Activated CD4-positive, alpha-beta memory T cell treated with anti-CD3 and anti-CD28 coated beads for 36 hours (primary cell): ENCODE results near the gene TACR3. TPM values are rescaled to one million over a fixed set of nuclear protein-coding genes. Genes with fewer than 3 reads are reported as not detected.
"Not testable (repeated sequence)": the region's sequence is repeated elsewhere in the genome, so short reads cannot be mapped to it uniquely, and the experiment has no call there.

ENCODE experiments used
- CTCF ChIA-PET: fragments of 350-600 bp; sonication (Branson Sonifier 250); formaldehyde crosslinking; loops from one replicate; lab custom pipeline; 2021; ENCODE audit warnings: antibody characterized with exemption, inconsistent platforms; lab: Charles Lee
- POLR2A ChIA-PET: fragments of 350-600 bp; sonication (Branson Sonifier 250); formaldehyde crosslinking; loops from one replicate; lab custom pipeline; 2021; ENCODE audit warnings: antibody characterized with exemption; lab: Charles Lee
- DNase-seq: peaks from one replicate; pipeline ENCODE4 v3.0.0-alpha.2; 2020
- H3K27ac Mint-ChIP-seq: one replicate; pipeline ENCODE4 v1.8.0; 2021; ENCODE audit warnings: mixed read lengths
- H3K27me3 Mint-ChIP-seq: one replicate; pipeline ENCODE4 v1.8.0; 2021; ENCODE audit warnings: mixed read lengths
- H3K36me3 Mint-ChIP-seq: one replicate; pipeline ENCODE4 v1.8.0; 2021; ENCODE audit warnings: mixed read lengths
- H3K4me1 Mint-ChIP-seq: one replicate; pipeline ENCODE4 v1.8.0; 2021; ENCODE audit warnings: low read depth, mixed read lengths
- H3K4me3 Mint-ChIP-seq: one replicate; pipeline ENCODE4 v1.8.0; 2021; ENCODE audit warnings: mild to moderate bottlenecking, mixed read lengths
- H3K9me3 Mint-ChIP-seq: one replicate; pipeline ENCODE4 v1.8.0; 2021; ENCODE audit warnings: mixed read lengths
- intact Hi-C: fragments of 100-400 bp; cut with micrococcal nuclease; formaldehyde crosslinking; loops from one replicate; pipeline ENCODE4 v1.15.1; 2023
- total RNA-seq, 2 experiments: library from RNA; stranded (reverse); gene quantifications; one replicate each; pipeline ENCODE4 v1.2.3, GENCODE V29; 2021

The TACR3 gene, protein sequence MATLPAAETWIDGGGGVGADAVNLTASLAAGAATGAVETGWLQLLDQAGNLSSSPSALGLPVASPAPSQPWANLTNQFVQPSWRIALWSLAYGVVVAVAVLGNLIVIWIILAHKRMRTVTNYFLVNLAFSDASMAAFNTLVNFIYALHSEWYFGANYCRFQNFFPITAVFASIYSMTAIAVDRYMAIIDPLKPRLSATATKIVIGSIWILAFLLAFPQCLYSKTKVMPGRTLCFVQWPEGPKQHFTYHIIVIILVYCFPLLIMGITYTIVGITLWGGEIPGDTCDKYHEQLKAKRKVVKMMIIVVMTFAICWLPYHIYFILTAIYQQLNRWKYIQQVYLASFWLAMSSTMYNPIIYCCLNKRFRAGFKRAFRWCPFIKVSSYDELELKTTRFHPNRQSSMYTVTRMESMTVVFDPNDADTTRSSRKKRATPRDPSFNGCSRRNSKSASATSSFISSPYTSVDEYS
- not detected for total RNA-seq

DNA sequence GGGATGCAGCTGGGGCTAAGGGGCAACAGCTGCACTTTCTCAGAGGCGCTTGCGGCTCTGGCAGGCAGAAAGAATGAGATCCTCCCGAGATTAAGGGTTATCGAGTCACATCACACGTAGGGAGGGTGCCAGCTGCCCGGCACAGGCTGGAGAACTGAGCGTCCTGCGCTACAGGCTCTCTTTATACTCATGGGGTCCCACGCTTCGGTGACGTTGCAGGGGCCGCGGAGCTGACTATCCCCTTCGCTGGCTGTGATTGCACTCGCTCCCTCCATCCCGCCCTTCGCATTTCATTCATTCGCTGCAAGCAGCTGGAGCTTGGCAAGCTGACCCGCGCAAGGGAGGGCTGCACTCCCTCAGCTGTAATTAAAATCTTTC lies at the start of gene TACR3:
Gene TACR3, minus strand, starts transcription at position 156 of the 378 bp plus-strand sequence. CDS start 310 bp downstream, outside the sequence.
- no peak within 1 kb of the TSS for H3K4me3 Mint-ChIP-seq
- no peak for DNase-seq
- ChIA-PET POLR2A (no interaction called here), CTCF (no interaction called here)
- H3K27me3 Mint-ChIP-seq = peaks cover 2% of the 10 kb centered on the region
- intact Hi-C loops = no loop called here
- no peaks in the 10 kb centered on the region for H3K36me3 Mint-ChIP-seq
- H3K27ac Mint-ChIP-seq = no peak within 1 kb of the TSS
- no peaks in the 10 kb centered on the region for H3K9me3 Mint-ChIP-seq
- no peaks in the 10 kb centered on the region for H3K4me1 Mint-ChIP-seq

DNA sequence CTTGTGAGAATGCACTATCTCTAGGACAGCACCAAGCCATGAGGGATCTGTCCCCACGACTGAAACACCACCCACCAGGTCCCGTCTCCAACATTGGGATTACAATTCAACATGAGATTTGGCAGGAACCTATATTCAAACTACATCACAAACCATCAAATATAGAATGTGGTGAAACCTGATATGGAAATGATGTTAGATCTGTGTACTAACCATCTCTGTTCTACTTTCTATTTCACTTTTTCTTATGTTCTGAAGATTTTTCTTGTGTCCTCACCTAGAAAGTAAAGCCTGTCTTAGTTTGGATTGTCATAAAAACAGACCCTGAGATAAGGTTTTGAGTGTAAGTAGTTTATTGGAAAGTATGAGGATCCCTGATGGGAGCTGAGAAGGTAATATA lies 37.8 kb upstream of the TACR3 start:
- H3K4me3 Mint-ChIP-seq = no peak overlapping the region
- no peak for DNase-seq
- H3K27ac Mint-ChIP-seq = no peak overlapping the region
- CTCF ChIA-PET = no interaction called here
- H3K9me3 Mint-ChIP-seq = peaks cover 6% of the 10 kb centered on the region
- H3K36me3 Mint-ChIP-seq = no peaks in the 10 kb centered on the region
- intact Hi-C loops = no loop called here
- H3K27me3 Mint-ChIP-seq = no peaks in the 10 kb centered on the region
- no peaks in the 10 kb centered on the region for H3K4me1 Mint-ChIP-seq
- POLR2A ChIA-PET = no interaction called here

DNA sequence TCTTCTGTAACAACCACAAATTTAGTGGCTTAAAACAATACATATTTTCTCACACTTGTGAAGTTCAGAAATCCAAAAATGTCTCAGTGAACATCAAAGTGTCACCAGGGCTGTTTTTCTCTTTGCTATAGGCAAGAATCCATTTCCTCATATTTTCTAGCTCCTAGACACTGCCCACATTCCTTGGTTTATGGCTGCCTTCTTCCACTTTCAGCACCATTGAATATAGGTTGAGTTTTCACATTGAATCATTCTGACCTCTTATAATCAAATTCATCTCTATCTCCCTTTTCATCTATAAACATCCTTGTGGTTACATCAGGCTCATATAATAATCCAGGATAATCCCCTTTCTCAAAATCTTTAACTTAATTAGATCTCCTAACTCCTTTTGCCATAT lies 37.0 kb upstream of the TACR3 start:
- no peak overlapping the region for H3K4me3 Mint-ChIP-seq
- CTCF ChIA-PET = no interaction called here

DNA sequence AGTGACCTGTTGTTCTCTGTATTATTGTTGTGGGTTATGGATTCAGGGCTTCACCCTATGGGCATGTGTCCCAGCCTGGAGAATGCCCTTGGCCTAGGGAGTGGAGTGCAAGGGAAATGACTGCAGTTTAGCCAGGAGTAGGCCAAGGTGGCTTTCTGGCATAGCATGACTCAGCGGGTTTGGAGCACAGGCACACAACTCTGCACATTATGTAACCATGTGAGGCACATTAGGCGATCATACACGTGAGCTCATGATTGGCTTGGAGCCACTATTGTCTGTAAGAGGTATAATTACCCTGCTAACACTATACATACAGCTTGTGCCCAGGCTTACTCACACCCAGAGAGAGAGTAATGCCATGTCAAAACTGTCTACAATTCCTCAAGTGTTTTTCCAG lies 35.1 kb upstream of the TACR3 start:
- H3K36me3 Mint-ChIP-seq = no peaks in the 10 kb centered on the region
- no peak overlapping the region for H3K4me3 Mint-ChIP-seq
- no peaks in the 10 kb centered on the region for H3K4me1 Mint-ChIP-seq
- ChIA-PET POLR2A (no interaction called here), CTCF (no interaction called here)
- peaks cover 6% of the 10 kb centered on the region for H3K9me3 Mint-ChIP-seq
- H3K27me3 Mint-ChIP-seq = no peaks in the 10 kb centered on the region
- intact Hi-C loops = no loop called here
- H3K27ac Mint-ChIP-seq = no peak overlapping the region
- no peak for DNase-seq

More for the DNA sequence above, 37.0 kb upstream of the TACR3 start:
- Mint-ChIP-seq H3K4me1 (no peaks in the 10 kb centered on the region), H3K9me3 (peaks cover 6% of the 10 kb centered on the region), H3K27ac (no peak overlapping the region), H3K36me3 (no peaks in the 10 kb centered on the region), H3K27me3 (no peaks in the 10 kb centered on the region)
- POLR2A ChIA-PET = no interaction called here
- intact Hi-C loops = no loop called here
- DNase-seq = no peak

DNA sequence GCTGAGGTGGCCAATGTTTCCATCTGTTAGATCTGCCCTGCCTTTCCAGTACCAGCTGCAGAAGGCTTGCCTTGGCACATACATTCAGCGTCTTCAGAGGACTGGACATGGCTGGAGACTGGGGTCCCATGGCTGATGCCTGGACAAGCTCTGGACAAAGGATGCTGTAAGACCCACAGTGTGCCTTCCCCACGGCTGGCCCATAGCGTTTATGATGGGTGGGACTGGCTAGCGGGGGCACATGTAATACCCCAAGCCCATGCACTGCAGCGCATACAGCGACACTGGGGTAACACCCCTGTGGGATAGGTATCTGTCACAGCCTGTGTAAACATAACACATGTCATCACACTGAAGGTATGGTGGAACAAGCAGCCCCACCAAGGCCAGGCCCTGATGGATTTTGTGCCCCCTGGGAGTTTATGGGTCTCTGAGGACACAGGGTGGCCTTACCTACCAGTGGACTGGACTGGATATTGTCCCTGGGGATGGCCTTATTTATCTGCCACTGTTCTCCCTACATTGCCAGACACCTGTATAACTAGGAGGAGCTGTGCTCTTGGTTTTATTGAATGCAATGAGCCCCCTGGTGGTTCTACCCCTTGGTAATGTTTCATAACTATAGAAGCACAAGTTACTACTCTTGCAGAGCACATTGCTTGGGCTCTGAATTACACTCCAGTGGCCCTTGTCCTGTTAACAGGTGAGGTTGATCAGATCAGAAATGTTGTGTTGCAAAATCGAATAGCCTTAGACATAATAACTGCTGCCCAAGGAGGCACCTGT lies 34.3 kb upstream of the TACR3 start:
- POLR2A ChIA-PET = no interaction called here
- Mint-ChIP-seq H3K27me3 (no peaks in the 10 kb centered on the region), H3K9me3 (peaks cover 3% of the 10 kb centered on the region), H3K27ac (no peak overlapping the region), H3K4me3 (no peak overlapping the region), H3K4me1 (no peaks in the 10 kb centered on the region), H3K36me3 (no peaks in the 10 kb centered on the region)
- CTCF ChIA-PET = no interaction called here
- DNase-seq = no peak
- intact Hi-C loops = no loop called here

DNA sequence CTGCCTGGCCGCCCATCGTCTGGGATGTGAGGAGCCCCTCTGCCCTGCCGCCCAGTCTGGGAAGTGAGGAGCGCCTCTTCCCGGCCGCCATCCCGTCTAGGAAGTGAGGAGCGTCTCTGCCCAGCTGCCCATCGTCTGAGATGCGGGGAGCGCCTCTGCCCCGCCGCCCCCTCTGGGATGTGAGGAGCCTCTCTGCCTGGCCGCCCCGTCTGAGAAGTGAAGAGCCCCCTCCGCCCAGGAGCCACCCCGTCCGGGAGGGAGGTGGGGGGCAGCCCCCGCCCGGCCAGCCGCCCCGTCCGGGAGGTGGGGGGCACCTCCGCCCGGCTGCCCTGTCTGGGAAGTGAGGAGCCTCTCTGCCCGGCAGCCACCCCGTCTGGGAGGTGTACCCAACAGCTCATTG lies 3.4 kb upstream of the TACR3 start:
- H3K36me3 Mint-ChIP-seq, H3K4me1 Mint-ChIP-seq, intact Hi-C loops, H3K27me3 Mint-ChIP-seq, DNase-seq, POLR2A ChIA-PET, H3K9me3 Mint-ChIP-seq, H3K27ac Mint-ChIP-seq, CTCF ChIA-PET, H3K4me3 Mint-ChIP-seq: not testable (repeated sequence)

DNA sequence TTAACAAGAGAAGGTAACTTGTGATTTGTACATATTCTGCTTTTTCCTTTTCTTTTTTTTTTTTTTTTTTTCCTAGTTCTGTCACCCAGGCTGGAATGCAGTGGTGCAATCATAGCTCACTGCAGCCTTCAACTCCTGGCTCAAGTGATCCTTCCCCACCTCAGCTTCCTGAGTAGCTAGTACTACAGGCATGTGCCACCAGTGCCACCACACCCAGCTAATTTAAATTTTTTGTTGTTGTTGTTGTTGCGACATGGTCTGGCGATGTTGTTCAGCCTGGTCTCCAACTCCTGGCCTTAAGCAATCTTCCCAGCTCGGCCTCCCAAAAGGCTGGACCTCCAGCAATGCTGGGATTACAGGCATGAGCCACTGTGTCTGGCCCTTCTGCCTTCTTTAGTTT lies 1.5 kb upstream of the TACR3 start:
- no peak for DNase-seq
- H3K9me3 Mint-ChIP-seq = peaks cover 3% of the 10 kb centered on the region

DNA sequence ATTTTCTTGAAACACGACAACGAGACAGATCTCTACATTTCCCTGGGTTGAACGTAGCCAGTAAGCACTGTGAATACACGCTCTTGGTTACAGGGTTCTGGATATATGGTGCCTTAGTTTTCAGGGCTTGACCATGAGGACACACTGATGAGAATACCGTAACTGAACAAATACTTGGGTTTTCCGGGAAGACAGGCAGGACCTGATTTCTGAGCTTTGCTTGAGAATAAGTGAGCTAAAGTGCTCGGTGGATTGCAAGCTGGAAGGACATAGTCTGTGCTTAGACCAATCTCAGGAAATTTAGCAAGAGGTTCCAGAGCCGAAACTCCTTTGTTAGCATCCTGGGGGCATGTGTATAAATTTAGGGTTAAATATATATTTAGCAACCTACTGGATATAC lies 876 bp upstream of the TACR3 start:
- POLR2A ChIA-PET = no interaction called here
- no peaks in the 10 kb centered on the region for H3K4me1 Mint-ChIP-seq

More for the DNA sequence above, 1.5 kb upstream of the TACR3 start:
- Mint-ChIP-seq H3K27ac (no peak overlapping the region), H3K4me3 (no peak overlapping the region), H3K36me3 (no peaks in the 10 kb centered on the region), H3K4me1 (no peaks in the 10 kb centered on the region), H3K27me3 (peaks cover 2% of the 10 kb centered on the region)
- intact Hi-C loops = no loop called here
- ChIA-PET POLR2A (no interaction called here), CTCF (no interaction called here)

DNA sequence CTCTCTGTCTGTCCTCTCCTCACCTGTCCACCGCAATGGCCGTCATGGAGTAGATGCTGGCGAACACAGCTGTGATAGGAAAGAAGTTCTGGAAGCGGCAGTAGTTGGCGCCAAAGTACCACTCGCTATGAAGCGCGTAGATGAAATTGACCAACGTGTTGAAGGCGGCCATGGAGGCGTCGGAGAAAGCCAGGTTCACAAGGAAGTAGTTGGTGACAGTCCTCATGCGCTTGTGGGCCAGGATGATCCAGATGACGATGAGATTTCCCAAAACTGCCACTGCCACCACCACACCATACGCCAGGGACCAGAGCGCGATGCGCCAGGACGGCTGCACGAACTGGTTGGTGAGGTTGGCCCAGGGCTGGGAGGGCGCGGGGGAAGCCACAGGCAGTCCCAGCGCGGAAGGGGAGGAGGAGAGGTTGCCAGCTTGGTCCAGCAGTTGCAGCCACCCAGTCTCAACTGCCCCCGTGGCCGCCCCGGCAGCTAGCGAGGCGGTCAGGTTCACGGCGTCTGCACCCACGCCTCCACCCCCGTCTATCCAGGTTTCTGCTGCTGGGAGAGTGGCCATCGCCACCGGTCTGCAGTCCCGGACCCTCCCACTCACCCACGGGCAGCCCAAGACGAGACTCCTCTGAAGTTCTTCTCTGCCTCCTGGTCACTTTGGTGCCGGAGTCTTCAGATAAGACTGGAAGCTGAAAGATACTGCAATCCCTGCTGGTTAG lies 518 bp downstream of the TACR3 start:
- H3K36me3 Mint-ChIP-seq = no peaks in the 10 kb centered on the region
- intact Hi-C loops = no loop called here
- H3K9me3 Mint-ChIP-seq = no peaks in the 10 kb centered on the region
- H3K27me3 Mint-ChIP-seq = peaks cover 2% of the 10 kb centered on the region
- DNase-seq = no peak
- ChIA-PET CTCF (no interaction called here), POLR2A (no interaction called here)
- H3K4me3 Mint-ChIP-seq = no peak overlapping the region
- no peak overlapping the region for H3K27ac Mint-ChIP-seq
- H3K4me1 Mint-ChIP-seq = no peaks in the 10 kb centered on the region

More for the DNA sequence above, 876 bp upstream of the TACR3 start:
- no peaks in the 10 kb centered on the region for H3K9me3 Mint-ChIP-seq
- H3K36me3 Mint-ChIP-seq = no peaks in the 10 kb centered on the region
- H3K4me3 Mint-ChIP-seq = no peak overlapping the region
- H3K27ac Mint-ChIP-seq = no peak overlapping the region
- intact Hi-C loops = no loop called here
- peaks cover 2% of the 10 kb centered on the region for H3K27me3 Mint-ChIP-seq
- CTCF ChIA-PET = no interaction called here
- no peak for DNase-seq

DNA sequence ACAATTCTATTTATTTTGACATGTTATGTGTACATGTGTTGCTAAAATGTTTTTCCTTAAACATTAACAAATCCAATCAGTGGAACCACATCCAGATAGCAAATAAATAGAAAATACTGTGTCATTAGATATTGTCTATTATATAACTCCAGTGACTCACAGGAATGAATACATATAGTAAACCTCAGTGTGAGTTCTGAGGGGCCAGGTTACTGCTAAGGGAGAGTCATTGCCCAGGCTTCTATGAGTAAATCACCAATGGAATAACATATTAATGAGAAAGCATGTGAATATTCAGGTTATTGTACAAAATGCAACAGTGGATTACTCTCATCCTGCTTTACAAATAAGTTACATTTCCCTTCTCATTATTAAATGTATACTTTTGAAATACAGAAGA lies 27.2 kb downstream of the TACR3 start:
- Mint-ChIP-seq H3K9me3 (peaks cover 7% of the 10 kb centered on the region), H3K4me3 (no peak overlapping the region), H3K4me1 (no peaks in the 10 kb centered on the region), H3K36me3 (no peaks in the 10 kb centered on the region), H3K27ac (no peak overlapping the region), H3K27me3 (no peaks in the 10 kb centered on the region)
- no peak for DNase-seq
- intact Hi-C loops = no loop called here
- POLR2A ChIA-PET = no interaction called here
- CTCF ChIA-PET = no interaction called here

DNA sequence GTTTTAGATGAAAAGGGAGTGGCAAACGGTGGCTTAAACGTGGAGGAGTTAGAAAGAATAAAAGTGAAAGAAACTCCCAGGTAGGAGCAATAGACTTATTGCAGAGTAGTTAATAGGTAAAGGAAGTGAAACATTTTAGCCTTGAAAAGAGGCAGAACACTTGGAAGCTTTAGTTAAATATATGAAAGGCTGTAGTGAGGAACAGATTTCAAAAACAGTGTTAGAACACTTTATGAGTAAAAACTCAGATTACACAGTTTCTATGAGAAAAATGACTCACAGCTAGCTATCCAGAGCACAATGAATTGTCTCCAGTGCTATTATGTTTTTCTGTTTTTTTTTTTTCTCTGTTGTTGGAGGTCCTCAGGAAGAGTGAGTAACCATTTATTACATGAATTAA lies 45.8 kb downstream of the TACR3 start:
- intact Hi-C loops = no loop called here
- ChIA-PET CTCF (no interaction called here), POLR2A (no interaction called here)
- Mint-ChIP-seq H3K27ac (no peak overlapping the region), H3K4me3 (no peak overlapping the region), H3K4me1 (no peaks in the 10 kb centered on the region), H3K36me3 (no peaks in the 10 kb centered on the region), H3K27me3 (no peaks in the 10 kb centered on the region), H3K9me3 (peaks cover 6% of the 10 kb centered on the region)
- DNase-seq = no peak

DNA sequence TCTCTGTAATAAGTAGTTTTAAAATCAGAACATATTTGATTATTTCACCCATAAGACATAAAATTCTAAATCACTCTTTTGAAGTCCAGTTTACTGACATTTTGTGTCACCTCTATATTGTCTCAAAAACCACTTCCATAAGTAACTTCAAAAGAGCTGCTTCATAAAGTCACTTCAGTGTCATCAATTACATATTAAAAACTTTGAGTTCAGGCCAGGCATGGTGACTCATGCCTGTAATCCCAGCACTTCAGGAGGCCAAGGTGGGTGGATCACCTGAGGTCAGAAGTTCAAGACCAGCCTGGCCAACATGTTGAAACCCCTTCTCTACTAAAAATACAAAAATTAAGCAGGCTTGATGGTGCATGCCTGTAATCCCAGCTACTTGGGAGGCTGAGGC lies 53.0 kb downstream of the TACR3 start:
- H3K4me3 Mint-ChIP-seq, H3K36me3 Mint-ChIP-seq, H3K4me1 Mint-ChIP-seq, H3K9me3 Mint-ChIP-seq, CTCF ChIA-PET, DNase-seq, POLR2A ChIA-PET, H3K27ac Mint-ChIP-seq, intact Hi-C loops, H3K27me3 Mint-ChIP-seq: not testable (repeated sequence)
